ENCODE data around the gene TXNRD3.

TXNRD3 gene

GRCh38 chr3:126671521-126671920 is 16.6 kb upstream of the TXNRD3 start:
- no peak for DNase-seq

- peak; percentile 48 for DNase-seq
Measured at GRCh38 chr3:126668450-126669401, 13.8 kb upstream of the TXNRD3 start.

- DNase-seq, result no peak
Measured at GRCh38 chr3:126667631-126668449, 12.9 kb upstream of the TXNRD3 start.

- no peak for DNase-seq
Measured at GRCh38 chr3:126666658-126667528, 12.0 kb upstream of the TXNRD3 start.

- no peak for DNase-seq
Measured at GRCh38 chr3:126665959-126666657, 11.2 kb upstream of the TXNRD3 start.

- no peak for DNase-seq
Measured at GRCh38 chr3:126665221-126665936, 10.5 kb upstream of the TXNRD3 start.

- no peak for DNase-seq
Measured at GRCh38 chr3:126664591-126665214, 9.8 kb upstream of the TXNRD3 start.

GRCh38 chr3:126663750-126664149 is 8.8 kb upstream of the TXNRD3 start:
- no peak for DNase-seq

- no peak for DNase-seq
Measured at GRCh38 chr3:126663257-126663656, 8.3 kb upstream of the TXNRD3 start.

GRCh38 chr3:126661532-126662364 is 6.8 kb upstream of the TXNRD3 start:
- DNase-seq, result no peak

- no peak for DNase-seq
Measured at GRCh38 chr3:126659915-126660886, 5.3 kb upstream of the TXNRD3 start.

- DNase-seq, result no peak
Measured at GRCh38 chr3:126658584-126658983, 3.7 kb upstream of the TXNRD3 start.

- no peak for DNase-seq
Measured at GRCh38 chr3:126657901-126658300, 3.0 kb upstream of the TXNRD3 start.

GRCh38 chr3:126656371-126657134 is 1.6 kb upstream of the TXNRD3 start:
- DNase-seq, result no peak

GRCh38 chr3:126655887-126656286 is 963 bp upstream of the TXNRD3 start:
- no peak for DNase-seq

- DNase-seq, result no peak
Measured at GRCh38 chr3:126649556-126650092, 5.3 kb downstream of the TXNRD3 start.

GRCh38 chr3:126646674-126647073 is 8.2 kb downstream of the TXNRD3 start:
- DNase-seq, result no peak

- DNase-seq, result no peak
Measured at GRCh38 chr3:126644615-126645014, 10.3 kb downstream of the TXNRD3 start.

Measured in islet precursor cell (in vitro differentiated cells).